GM21529 (cell line): Measurements from ENCODE around the gene BRCA1.
"Not testable (repeated sequence)": the region's sequence is repeated elsewhere in the genome, so short reads cannot be mapped to it uniquely, and the experiment has no call there.

Experiments used
- ATAC-seq: cut with Tn5 transposase; IDR thresholded peaks from one replicate; pipeline ENCODE4 v1.9.1; 2021; ENCODE audit not compliant: unreplicated experiment

BRCA1 gene

DNA sequence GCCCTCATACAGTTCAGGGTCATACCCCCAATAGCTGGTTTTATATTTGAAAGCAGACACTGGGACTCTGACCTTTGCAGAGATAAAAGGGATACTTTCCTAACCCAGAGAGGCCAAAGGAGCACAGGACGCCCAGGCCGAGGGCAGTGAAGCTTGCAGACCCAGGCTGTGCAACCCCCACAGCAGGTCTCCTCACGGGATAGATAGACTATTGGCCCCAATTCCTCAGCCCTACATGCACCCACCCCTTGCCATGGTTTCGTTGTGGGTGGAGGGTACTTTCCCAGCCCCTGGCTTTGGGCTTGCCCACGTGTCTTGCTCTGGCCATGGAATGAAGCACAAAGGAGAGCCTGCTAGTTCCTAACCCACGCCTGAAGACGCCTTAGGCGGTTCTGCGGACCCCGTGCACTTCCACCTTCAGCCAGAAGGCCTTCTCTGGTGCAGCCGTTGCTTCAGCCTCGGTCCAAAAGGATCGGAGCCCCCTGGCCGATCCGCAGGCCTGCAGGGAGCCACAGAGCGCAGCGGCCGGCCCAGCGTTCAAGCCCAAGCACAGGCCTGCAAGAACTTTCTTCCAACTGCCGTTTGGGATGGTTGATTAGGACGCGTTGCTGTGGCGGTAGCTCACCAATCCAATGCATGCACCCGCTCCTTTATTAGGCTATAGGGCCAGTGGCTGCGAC, 9.8 kb upstream of the BRCA1 start:
- no peak for ATAC-seq

DNA sequence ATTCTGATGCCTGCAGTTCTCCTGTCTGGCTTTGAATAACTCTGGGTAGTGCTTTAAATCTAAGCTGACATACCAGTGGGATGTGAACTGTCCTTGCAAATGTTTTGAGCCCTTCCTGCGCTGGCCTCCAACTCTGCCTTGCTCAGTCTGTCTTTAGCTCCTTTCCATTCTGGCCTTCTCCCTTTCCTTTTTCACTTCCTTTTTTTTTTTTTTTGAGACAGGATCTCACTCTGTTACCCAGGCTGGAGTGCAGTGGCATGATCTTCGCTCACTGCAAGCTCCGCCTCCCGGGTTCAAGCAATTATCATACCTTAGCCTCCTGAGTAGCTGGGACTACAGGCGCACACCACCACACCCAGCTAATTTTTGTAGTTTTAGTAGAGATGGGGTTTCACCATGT, 8.3 kb upstream of the BRCA1 start:
- not testable (repeated sequence) for ATAC-seq

DNA sequence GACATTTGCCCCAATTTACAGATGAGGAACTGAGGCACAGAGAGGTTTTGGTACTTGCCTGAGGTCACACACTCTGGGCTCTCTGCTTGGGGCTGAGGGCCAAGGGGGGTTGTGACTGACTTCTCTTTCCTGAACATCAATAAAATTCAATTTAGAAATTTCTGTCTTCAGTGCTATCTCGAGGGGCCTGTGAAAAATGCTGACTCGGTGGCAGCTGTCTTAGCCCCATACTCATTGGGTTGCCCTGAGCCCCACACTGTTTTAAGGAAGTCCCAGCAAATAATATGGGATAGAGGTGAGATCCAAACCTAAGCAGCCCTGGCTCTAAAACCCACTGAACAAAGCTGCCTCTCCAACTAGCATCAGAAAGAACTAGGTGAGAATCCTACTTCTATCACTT, 7.0 kb upstream of the BRCA1 start:
- no peak for ATAC-seq

GRCh38 chr17:43129671-43130010, 4.5 kb upstream of the BRCA1 start:
- ATAC-seq, result no peak

GRCh38 chr17:43127333-43127876, 2.2 kb upstream of the BRCA1 start:
- ATAC-seq, result not testable (repeated sequence)

GRCh38 chr17:43126911-43127290, 1.7 kb upstream of the BRCA1 start:
- no peak for ATAC-seq

DNA sequence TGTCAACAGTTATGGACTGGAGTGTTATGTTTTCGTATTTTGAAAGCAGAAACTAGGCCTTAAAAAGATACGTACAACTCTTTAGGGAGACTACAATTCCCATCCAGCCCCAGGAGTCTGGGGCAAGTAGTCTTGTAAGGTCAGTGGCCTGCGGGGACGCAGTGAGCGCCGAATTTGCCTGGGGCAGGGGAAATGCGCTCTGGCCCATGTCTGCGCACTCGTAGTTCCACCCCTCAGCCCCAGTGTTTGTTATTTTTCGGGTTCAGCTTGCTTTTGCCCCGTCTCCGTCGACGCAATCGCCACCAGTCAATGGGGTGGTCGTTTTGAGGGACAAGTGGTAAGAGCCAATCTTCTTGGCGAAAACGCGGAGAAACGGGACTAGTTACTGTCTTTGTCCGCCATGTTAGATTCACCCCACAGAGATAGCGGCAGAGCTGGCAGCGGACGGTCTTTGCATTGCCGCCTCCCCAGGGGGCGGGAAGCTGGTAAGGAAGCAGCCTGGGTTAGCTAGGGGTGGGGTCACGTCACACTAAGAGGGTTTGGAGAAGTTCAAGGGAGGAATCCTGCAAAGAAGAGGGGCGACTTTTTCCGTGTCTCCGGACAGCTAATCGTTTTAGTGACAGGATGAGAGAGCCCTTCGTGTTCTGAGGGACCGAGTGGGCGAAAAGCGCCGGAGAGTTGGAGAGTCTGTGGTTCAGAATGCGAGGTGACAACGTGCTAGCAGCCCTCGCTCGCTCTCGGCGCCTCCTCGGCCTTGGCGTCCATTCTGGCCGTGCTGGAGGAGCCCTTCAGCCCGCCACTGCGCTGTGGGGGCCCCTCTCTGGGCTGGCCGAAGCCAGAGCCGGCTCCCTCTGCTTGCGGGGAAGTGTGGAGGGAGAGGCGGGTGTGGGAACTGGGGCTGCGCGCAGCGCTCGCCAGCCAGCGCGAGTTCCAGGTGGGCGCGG, 1.1 kb upstream of the BRCA1 start:
- ATAC-seq, result no peak

DNA sequence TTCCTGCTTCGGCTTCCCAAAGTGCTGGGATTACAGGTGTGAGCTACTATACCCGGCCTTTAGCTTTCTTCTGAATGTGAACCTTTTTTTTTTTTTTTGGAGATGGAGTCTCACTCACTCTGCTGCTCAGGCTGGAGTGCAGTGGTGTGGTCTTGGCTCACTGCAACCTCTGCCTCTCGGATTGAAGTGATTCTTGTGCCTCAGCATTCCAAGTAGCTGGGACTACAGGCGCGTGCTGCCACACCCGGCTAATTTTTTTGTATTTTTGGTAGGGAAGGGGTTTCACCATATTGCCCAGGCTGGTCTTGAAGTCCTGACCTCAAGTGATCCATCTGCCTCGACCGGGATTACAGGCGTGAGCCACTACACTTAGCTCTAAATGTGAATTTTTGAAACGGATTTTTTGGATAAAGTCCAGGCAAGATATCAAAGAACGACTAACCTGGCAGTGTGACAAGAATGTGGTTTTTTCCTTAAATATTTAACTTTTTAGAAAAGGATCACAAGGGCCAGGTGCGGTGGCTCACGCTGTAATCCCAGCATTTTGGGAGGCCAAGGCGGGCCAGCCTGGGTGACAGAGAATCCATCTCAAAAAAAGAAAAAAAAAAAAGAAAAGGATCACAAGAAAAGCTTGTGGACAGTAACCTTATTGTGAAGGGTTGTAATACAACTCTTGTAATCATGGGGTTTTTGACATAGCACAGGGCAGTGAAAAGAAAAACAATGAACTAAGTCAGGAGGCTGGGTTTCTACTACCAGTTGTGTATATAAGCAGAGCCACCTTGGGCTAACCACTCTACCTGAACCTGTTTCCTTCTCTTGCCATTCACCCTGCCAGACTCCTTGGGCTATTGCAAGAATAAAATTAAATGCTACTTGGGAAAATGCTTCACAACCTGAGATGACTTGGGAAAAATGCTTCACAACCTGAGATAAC, 6.2 kb downstream of the BRCA1 start:
- no peak for ATAC-seq

- no peak for ATAC-seq
Measured at GRCh38 chr17:43114151-43114552, 11.0 kb downstream of the BRCA1 start.

GRCh38 chr17:43106552-43106951, 18.6 kb downstream of the BRCA1 start:
- ATAC-seq, result no peak

DNA sequence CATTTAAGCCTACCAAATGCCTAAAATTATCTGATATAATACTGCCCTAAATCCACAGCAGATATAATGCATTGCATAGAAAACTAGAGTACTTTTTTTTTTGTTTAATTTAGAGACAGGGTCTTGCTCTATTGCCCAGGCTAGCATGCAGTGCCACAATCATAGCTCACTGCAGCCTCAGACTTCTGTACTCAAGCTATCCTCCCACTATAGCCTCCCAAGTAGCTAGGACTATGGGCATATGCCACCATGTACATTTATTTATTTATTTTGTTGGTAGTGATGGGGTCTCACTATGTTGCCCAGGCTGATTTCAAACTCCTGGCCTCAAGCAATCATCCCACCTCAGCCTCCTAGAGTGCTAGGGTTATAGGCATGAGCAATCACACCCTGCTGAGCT, 20.0 kb downstream of the BRCA1 start:
- no peak for ATAC-seq

GRCh38 chr17:43104665-43105064, 20.5 kb downstream of the BRCA1 start:
- no peak for ATAC-seq

- not testable (repeated sequence) for ATAC-seq
Measured at GRCh38 chr17:43095364-43095763, 29.8 kb downstream of the BRCA1 start.

- ATAC-seq, result no peak
Measured at GRCh38 chr17:43094129-43094835, 30.9 kb downstream of the BRCA1 start.

DNA sequence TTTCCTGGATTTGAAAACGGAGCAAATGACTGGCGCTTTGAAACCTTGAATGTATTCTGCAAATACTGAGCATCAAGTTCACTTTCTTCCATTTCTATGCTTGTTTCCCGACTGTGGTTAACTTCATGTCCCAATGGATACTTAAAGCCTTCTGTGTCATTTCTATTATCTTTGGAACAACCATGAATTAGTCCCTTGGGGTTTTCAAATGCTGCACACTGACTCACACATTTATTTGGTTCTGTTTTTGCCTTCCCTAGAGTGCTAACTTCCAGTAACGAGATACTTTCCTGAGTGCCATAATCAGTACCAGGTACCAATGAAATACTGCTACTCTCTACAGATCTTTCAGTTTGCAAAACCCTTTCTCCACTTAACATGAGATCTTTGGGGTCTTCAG, 32.3 kb downstream of the BRCA1 start:
- ATAC-seq, result no peak

DNA sequence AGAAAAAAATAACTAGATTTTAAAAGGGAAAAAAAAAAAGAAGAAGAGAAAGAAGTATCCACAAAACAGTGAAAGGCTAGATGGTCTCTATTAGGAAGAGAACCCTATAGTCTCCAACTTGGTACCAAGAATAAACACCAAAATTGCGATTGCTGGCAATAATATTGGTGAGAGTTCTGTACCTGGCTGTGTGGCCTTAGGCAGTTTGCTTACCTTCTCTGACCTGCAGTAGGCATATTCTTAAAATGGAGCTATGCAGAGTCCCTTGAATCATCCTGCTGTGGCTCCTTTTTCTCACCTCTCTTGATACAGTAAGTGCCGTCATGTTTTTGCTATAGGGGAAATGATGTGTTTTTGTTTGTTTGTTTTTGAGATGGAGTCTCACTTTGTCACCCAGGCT, 35.1 kb downstream of the BRCA1 start:
- ATAC-seq, result no peak

GRCh38 chr17:43085474-43085873, 39.7 kb downstream of the BRCA1 start:
- no peak for ATAC-seq

GRCh38 chr17:43079641-43080302, 45.4 kb downstream of the BRCA1 start:
- ATAC-seq, result no peak

GRCh38 chr17:43074869-43075268, 50.3 kb downstream of the BRCA1 start:
- no peak for ATAC-seq

- no peak for ATAC-seq
Measured at GRCh38 chr17:43070872-43071271, 54.3 kb downstream of the BRCA1 start.
